Measurements from ENCODE around the gene SUMO1. TPM values are rescaled to one million over a fixed set of nuclear protein-coding genes. Genes with fewer than 3 reads are reported as not detected.

SUMO1 gene
- total RNA-seq, 2 donors from 2014 or later, result 5.6 to 43.8 TPM

- Histone ChIP-seq H3K27ac (no peak overlapping the region), H3K27me3 (no peaks in the 10 kb centered on the region), H3K36me3 (replicated peaks in 1 of 2; ENCODE audit: insufficient read depth in 1 of 2, low read depth in 2 of 2) (no peaks in the 10 kb centered on the region), H3K4me3 (no peak overlapping the region), H3K4me1 (no peaks in the 10 kb centered on the region), H3K9me3 (no peaks in the 10 kb centered on the region)
- peak; percentile 60 to 65 (median 62) for DNase-seq
- ATAC-seq, result peak; percentile 65
- intact Hi-C loops (cut with DNase I), result no loop called here
- 33 to 35% methylated on average over 7 of the region's 7 CpGs for WGBS, 2 donors
- TF ChIP-seq CTCF (IDR thresholded peaks at IDR 0.05) (peak; percentile 65 to 87 (median 76)), POLR2A (IDR thresholded peaks at IDR 0.05) (no peak)
These were observed 59.9 kb downstream of the SUMO1 start for GRCh38 chr2:202178346-202178958.

GRCh38 chr2:202172439-202173211 is 65.8 kb downstream of the SUMO1 start:
- Histone ChIP-seq H3K9me3 (no peaks in the 10 kb centered on the region), H3K27ac (peak overlapping the region in 1 of 4 donors; percentile 29), H3K4me1 (no peaks in the 10 kb centered on the region), H3K36me3 (replicated peaks in 1 of 2; ENCODE audit: insufficient read depth in 1 of 2, low read depth in 2 of 2) (no peaks in the 10 kb centered on the region), H3K27me3 (peaks cover 0 to 5% of the 10 kb centered on the region in 2 donors), H3K4me3 (no peak overlapping the region)
- intact Hi-C loops (cut with DNase I), result no loop called here
- DNase-seq (peak in 1 of 4 donors; percentile 7), ATAC-seq (no peak)
- TF ChIP-seq CTCF (IDR thresholded peaks at IDR 0.05) (no peak), POLR2A (IDR thresholded peaks at IDR 0.05) (no peak)
- WGBS, 2 donors, result 35 to 38% methylated on average over 6 of the region's 6 CpGs

GRCh38 chr2:202171241-202171825 is 67.1 kb downstream of the SUMO1 start:
- Histone ChIP-seq H3K27me3 (peaks cover 0 to 5% of the 10 kb centered on the region in 2 donors), H3K9me3 (no peaks in the 10 kb centered on the region), H3K4me1 (no peaks in the 10 kb centered on the region), H3K27ac (no peak overlapping the region), H3K4me3 (no peak overlapping the region), H3K36me3 (replicated peaks in 1 of 2; ENCODE audit: insufficient read depth in 1 of 2, low read depth in 2 of 2) (no peaks in the 10 kb centered on the region)
- 13 to 39% methylated on average over 31 to 32 of the region's 32 CpGs for WGBS, 2 donors
- DNase-seq (no peak), ATAC-seq (no peak)
- intact Hi-C loops (cut with DNase I), result no loop called here
- no peak for TF ChIP-seq CTCF (IDR thresholded peaks at IDR 0.05)
- no peak for TF ChIP-seq POLR2A (IDR thresholded peaks at IDR 0.05)

- no peaks in the 10 kb centered on the region for H3K4me1 ChIP-seq
- ATAC-seq (no peak), DNase-seq (no peak)
- peaks cover 0 to 5% of the 10 kb centered on the region in 2 donors for H3K27me3 ChIP-seq
- intact Hi-C loops (cut with DNase I), result no loop called here
- H3K4me3 ChIP-seq, result no peak overlapping the region
- TF ChIP-seq POLR2A (IDR thresholded peaks at IDR 0.05) (no peak), CTCF (IDR thresholded peaks at IDR 0.05) (no peak)
- H3K36me3 ChIP-seq (replicated peaks in 1 of 2; ENCODE audit: insufficient read depth in 1 of 2, low read depth in 2 of 2), result no peaks in the 10 kb centered on the region
- no peak overlapping the region for H3K27ac ChIP-seq
- WGBS, 2 donors, result 78 to 83% methylated on average over 7 to 8 of the region's 8 CpGs
- H3K9me3 ChIP-seq, result no peaks in the 10 kb centered on the region
These were observed 68.5 kb downstream of the SUMO1 start for GRCh38 chr2:202169832-202170424.

Measured in body of pancreas (tissue), 4 donors.